ENCODE results near the gene MLEC.
"Not testable (repeated sequence)": the region's sequence is repeated elsewhere in the genome, so short reads cannot be mapped to it uniquely, and the experiment has no call there.

MLEC gene

DNA sequence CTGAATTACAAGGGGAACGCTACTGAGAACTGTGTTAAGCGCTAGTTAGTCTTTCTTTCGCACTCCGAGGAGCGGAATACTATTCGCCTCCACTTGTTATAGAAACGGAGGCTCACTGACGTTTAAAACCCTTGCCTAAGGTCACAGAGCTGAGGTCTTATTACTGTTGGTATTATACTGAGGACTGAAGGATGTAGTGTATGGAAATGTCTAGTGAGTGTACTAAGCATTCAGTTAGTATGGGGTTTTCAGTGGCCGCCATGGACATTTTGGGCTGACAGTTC lies 39.5 kb downstream of the MLEC start:
- Histone ChIP-seq H3K79me2 (ENCODE audit: insufficient read depth, low read length) (peaks cover 9% of the 10 kb centered on the region), H3K9ac (ENCODE audit: low read depth, low read length) (peak overlapping the region; percentile 87), H3K4me2 (ENCODE audit: insufficient read depth, low read length) (peak overlapping the region; percentile 88), H3K9me3 (ENCODE audit: insufficient read depth, low read length, severe bottlenecking) (no peaks in the 10 kb centered on the region), H3K36me3 (ENCODE audit: insufficient read depth, low read length) (peaks cover 43% of the 10 kb centered on the region), H3K4me3 (ENCODE audit: low read depth in 1 of 2, low read length in 2 of 2) (peak overlapping the region in 1 of 2 experiments; percentile 78; a peak in 3 of 4 replicates), H3K4me1 (ENCODE audit: insufficient read depth, low read length) (peaks cover 24% of the 10 kb centered on the region), H2AFZ (ENCODE audit: low read depth, low read length) (peak overlapping the region; percentile 83), H4K20me1 (ENCODE audit: insufficient read depth, low read length) (no peaks in the 10 kb centered on the region), H3K27me3 (ENCODE audit: insufficient read depth, low read length, poor library complexity) (no peaks in the 10 kb centered on the region), H3K27ac (ENCODE audit: low read length) (peak overlapping the region; percentile 73; the same call in 1 of the 2 replicates)
- no peak for TF ChIP-seq EZH2 (IDR thresholded peaks at IDR 0.05; ENCODE audit: borderline replicate concordance, low read depth, low read length, severe bottlenecking)
- TF ChIP-seq, protein P1, sequence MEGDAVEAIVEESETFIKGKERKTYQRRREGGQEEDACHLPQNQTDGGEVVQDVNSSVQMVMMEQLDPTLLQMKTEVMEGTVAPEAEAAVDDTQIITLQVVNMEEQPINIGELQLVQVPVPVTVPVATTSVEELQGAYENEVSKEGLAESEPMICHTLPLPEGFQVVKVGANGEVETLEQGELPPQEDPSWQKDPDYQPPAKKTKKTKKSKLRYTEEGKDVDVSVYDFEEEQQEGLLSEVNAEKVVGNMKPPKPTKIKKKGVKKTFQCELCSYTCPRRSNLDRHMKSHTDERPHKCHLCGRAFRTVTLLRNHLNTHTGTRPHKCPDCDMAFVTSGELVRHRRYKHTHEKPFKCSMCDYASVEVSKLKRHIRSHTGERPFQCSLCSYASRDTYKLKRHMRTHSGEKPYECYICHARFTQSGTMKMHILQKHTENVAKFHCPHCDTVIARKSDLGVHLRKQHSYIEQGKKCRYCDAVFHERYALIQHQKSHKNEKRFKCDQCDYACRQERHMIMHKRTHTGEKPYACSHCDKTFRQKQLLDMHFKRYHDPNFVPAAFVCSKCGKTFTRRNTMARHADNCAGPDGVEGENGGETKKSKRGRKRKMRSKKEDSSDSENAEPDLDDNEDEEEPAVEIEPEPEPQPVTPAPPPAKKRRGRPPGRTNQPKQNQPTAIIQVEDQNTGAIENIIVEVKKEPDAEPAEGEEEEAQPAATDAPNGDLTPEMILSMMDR (IDR thresholded peaks at IDR 0.05; ENCODE audit: borderline replicate concordance, extremely low read depth, low read length, poor library complexity, severe bottlenecking), result no peak
- no peak for ATAC-seq (ENCODE audit: insufficient read depth, low read depth)
- no peak for DNase-seq

DNA sequence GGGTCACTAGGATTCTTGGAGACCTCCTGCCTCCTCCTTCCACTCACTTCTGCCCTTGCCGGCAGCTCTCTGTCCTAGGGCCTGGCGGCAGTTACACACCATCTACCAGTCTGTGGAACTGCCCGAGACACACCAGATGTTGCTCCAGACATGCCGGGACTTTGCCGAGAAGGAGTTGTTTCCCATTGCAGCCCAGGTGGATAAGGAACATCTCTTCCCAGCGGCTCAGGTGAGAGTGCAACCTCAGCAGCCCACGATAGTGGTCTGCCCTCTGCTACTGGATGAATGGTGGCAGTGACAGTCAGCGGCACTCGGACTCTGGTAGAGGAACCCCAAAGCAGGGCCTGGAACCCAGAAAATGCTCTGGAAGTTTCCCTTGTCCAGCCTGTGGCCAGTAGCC lies 40.0 kb downstream of the MLEC start:
- H3K9ac ChIP-seq (ENCODE audit: low read depth, low read length), result peak overlapping the region; percentile 87; the same call in 1 of the 2 replicates
- peaks cover 24% of the 10 kb centered on the region for H3K4me1 ChIP-seq (ENCODE audit: insufficient read depth, low read length)
- H3K27me3 ChIP-seq (ENCODE audit: insufficient read depth, low read length, poor library complexity), result no peaks in the 10 kb centered on the region
- H3K36me3 ChIP-seq (ENCODE audit: insufficient read depth, low read length), result peaks cover 38% of the 10 kb centered on the region
- peak overlapping the region; percentile 88 for H3K4me2 ChIP-seq (ENCODE audit: insufficient read depth, low read length)
- no peak for TF ChIP-seq EZH2 (IDR thresholded peaks at IDR 0.05; ENCODE audit: borderline replicate concordance, low read depth, low read length, severe bottlenecking)
- TF ChIP-seq, protein P1 (IDR thresholded peaks at IDR 0.05; ENCODE audit: borderline replicate concordance, extremely low read depth, low read length, poor library complexity, severe bottlenecking), result no peak
- peaks cover 9% of the 10 kb centered on the region for H3K79me2 ChIP-seq (ENCODE audit: insufficient read depth, low read length)
- peak overlapping the region in 1 of 2 experiments; percentile 78; a peak in 2 of 4 replicates for H3K4me3 ChIP-seq (ENCODE audit: low read depth in 1 of 2, low read length in 2 of 2)
- H3K9me3 ChIP-seq (ENCODE audit: insufficient read depth, low read length, severe bottlenecking), result no peaks in the 10 kb centered on the region
- no peak for ATAC-seq (ENCODE audit: insufficient read depth, low read depth)
- H2AFZ ChIP-seq (ENCODE audit: low read depth, low read length), result no peak overlapping the region
- no peak overlapping the region; the same call in 1 of the 2 replicates for H3K27ac ChIP-seq (ENCODE audit: low read length)
- no peaks in the 10 kb centered on the region for H4K20me1 ChIP-seq (ENCODE audit: insufficient read depth, low read length)
- no peak for DNase-seq

DNA sequence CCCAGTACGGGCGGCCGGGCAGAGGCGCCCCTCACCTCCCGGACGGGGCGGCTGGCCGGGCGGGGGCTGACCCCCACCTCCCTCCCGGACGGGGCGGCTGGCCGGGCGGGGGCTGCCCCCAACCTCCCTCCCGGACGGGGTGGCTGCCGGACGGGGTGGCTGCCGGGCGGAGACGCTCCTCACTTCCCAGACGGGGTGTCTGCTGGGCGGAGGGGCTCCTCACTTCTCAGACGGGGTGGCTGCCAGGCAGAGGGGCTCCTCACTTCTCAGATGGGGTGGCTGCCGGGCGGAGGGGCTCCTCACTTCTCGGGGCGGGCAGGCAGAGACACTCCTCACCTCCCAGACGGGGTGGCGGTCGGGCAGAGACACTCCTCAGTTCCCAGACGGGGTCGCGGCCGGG lies 45.2 kb downstream of the MLEC start:
- not testable (repeated sequence) for DNase-seq; H3K4me2 ChIP-seq (ENCODE audit: insufficient read depth, low read length); H3K27ac ChIP-seq (ENCODE audit: low read length); H3K79me2 ChIP-seq (ENCODE audit: insufficient read depth, low read length); H3K9ac ChIP-seq (ENCODE audit: low read depth, low read length); H4K20me1 ChIP-seq (ENCODE audit: insufficient read depth, low read length); H3K9me3 ChIP-seq (ENCODE audit: insufficient read depth, low read length, severe bottlenecking); H3K27me3 ChIP-seq (ENCODE audit: insufficient read depth, low read length, poor library complexity); H3K4me1 ChIP-seq (ENCODE audit: insufficient read depth, low read length); H3K4me3 ChIP-seq (ENCODE audit: low read depth in 1 of 2, low read length in 2 of 2); ATAC-seq (ENCODE audit: insufficient read depth, low read depth); H2AFZ ChIP-seq (ENCODE audit: low read depth, low read length)
- peaks cover 23% of the 10 kb centered on the region for H3K36me3 ChIP-seq (ENCODE audit: insufficient read depth, low read length)

DNA sequence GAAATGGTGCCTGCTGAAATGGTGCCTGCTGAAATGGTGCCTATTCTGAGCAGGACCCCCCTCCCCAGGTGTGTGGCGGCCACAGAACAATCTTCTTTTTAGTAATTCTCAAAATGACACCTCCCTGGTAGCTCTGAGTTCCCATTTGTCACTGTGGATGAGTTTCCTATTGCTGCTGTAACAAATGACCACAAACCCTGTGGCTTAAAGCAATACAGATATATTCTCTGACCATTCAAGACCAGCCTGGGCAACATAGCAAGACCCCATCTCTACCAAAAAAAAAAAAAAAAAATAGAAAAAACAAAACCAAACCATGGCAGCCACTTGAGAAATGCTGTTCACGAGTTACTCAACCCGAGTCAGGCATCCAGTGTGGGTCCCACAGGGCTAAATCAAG lies 46.6 kb downstream of the MLEC start:
- no peak overlapping the region for H3K4me3 ChIP-seq (ENCODE audit: low read depth in 1 of 2, low read length in 2 of 2)
- H3K4me1 ChIP-seq (ENCODE audit: insufficient read depth, low read length), result no peaks in the 10 kb centered on the region
- no peak overlapping the region for H3K27ac ChIP-seq (ENCODE audit: low read length)
- no peak overlapping the region for H3K9ac ChIP-seq (ENCODE audit: low read depth, low read length)
- H3K36me3 ChIP-seq (ENCODE audit: insufficient read depth, low read length), result peaks cover 24% of the 10 kb centered on the region
- H3K27me3 ChIP-seq (ENCODE audit: insufficient read depth, low read length, poor library complexity), result no peaks in the 10 kb centered on the region
- DNase-seq (no peak), ATAC-seq (ENCODE audit: insufficient read depth, low read depth) (no peak)
- no peak overlapping the region for H2AFZ ChIP-seq (ENCODE audit: low read depth, low read length)
- no peaks in the 10 kb centered on the region for H3K9me3 ChIP-seq (ENCODE audit: insufficient read depth, low read length, severe bottlenecking)
- H4K20me1 ChIP-seq (ENCODE audit: insufficient read depth, low read length), result no peaks in the 10 kb centered on the region
- H3K79me2 ChIP-seq (ENCODE audit: insufficient read depth, low read length), result no peaks in the 10 kb centered on the region
- H3K4me2 ChIP-seq (ENCODE audit: insufficient read depth, low read length), result no peak overlapping the region
- TF ChIP-seq, protein P1 (IDR thresholded peaks at IDR 0.05; ENCODE audit: borderline replicate concordance, extremely low read depth, low read length, poor library complexity, severe bottlenecking), result no peak
- TF ChIP-seq EZH2 (IDR thresholded peaks at IDR 0.05; ENCODE audit: borderline replicate concordance, low read depth, low read length, severe bottlenecking), result no peak
